NCI-H2196 (cell line): ENCODE data around the gene NRG3.

Experiments
- DNase-seq: peaks from one replicate; lab custom pipeline; 2025; ENCODE audit not compliant: unreplicated experiment; lab: John Stamatoyannopoulos, UW

NRG3 gene

GRCh38 chr10:81874875-81875466 lies at the start of gene NRG3:
Gene NRG3, plus strand, starts transcription at chr10:81875194.
- no peak for DNase-seq

- no peak for DNase-seq
Observed at GRCh38 chr10:81828251-81828650, 46.7 kb upstream of the NRG3 start.

- DNase-seq: no peak
Observed at GRCh38 chr10:81831060-81831459, 43.9 kb upstream of the NRG3 start.

GRCh38 chr10:81838950-81839349 lies 36.0 kb upstream of the NRG3 start:
- no peak for DNase-seq

- DNase-seq: no peak
Observed at GRCh38 chr10:81843042-81843441, 32.0 kb upstream of the NRG3 start.

- no peak for DNase-seq
Observed at GRCh38 chr10:81847675-81848074, 27.3 kb upstream of the NRG3 start.

GRCh38 chr10:81848514-81848913 lies 26.5 kb upstream of the NRG3 start:
- DNase-seq: no peak

GRCh38 chr10:81848931-81849330 lies 26.1 kb upstream of the NRG3 start:
- DNase-seq: no peak

- no peak for DNase-seq
Observed at GRCh38 chr10:81862596-81862995, 12.4 kb upstream of the NRG3 start.

- DNase-seq: no peak
Observed at GRCh38 chr10:81863771-81864170, 11.2 kb upstream of the NRG3 start.

- no peak for DNase-seq
Observed at GRCh38 chr10:81865581-81865980, 9.4 kb upstream of the NRG3 start.

GRCh38 chr10:81866753-81867152 lies 8.2 kb upstream of the NRG3 start:
- no peak for DNase-seq

GRCh38 chr10:81870472-81870871 lies 4.5 kb upstream of the NRG3 start:
- no peak for DNase-seq

GRCh38 chr10:81871558-81871957 lies 3.4 kb upstream of the NRG3 start:
- no peak for DNase-seq

- DNase-seq: no peak
Observed at GRCh38 chr10:81872206-81872862, 2.7 kb upstream of the NRG3 start.

GRCh38 chr10:81873231-81873931 lies 1.6 kb upstream of the NRG3 start:
- DNase-seq: no peak

GRCh38 chr10:81873932-81874816 lies 820 bp upstream of the NRG3 start:
- no peak for DNase-seq

- no peak for DNase-seq
Observed at GRCh38 chr10:81875467-81876252, 666 bp downstream of the NRG3 start.

GRCh38 chr10:81876253-81877077 lies 1.5 kb downstream of the NRG3 start:
- no peak for DNase-seq

GRCh38 chr10:81877596-81877995 lies 2.6 kb downstream of the NRG3 start:
- DNase-seq: no peak
